ENCODE results near the gene C11orf21.

DNA sequence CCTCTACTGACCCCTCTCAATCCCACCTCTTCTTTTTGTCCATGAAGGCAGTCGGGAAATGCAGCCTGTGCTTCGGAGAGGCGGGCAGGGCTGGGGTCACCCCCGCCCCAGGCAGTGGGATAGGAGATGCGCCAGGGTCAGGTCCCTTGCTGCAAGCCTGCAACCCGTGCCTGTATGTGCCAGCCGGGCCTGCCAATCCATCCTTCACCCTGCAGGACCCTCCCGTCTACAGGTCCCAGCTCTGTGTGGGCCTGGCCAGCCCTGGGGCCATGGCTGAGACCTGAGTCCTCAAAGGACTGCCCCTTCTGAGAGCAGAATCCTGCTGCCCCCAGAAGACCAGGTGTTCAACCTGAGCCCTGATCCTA lies 42.3 kb downstream of the C11orf21 start:
- TF ChIP-seq CTCF (IDR thresholded peaks at IDR 0.05; ENCODE audit: poor library complexity) = no peak
- no peak for TF ChIP-seq EZH2phosphoT487 (IDR thresholded peaks at IDR 0.05; ENCODE audit: low read depth, severe bottlenecking, unreplicated experiment)

Data from hepatocyte (in vitro differentiated cells).